ENCODE data around the gene JMJD8. TPM values are rescaled to one million over a fixed set of nuclear protein-coding genes. Genes with fewer than 3 reads are reported as not detected.

The JMJD8 gene
- total and polyA plus RNA-seq, 10 donors = 24.9 to 58.7 (median 35.9) TPM

- Histone ChIP-seq H3K36me3 (peaks cover 0 to 30% (median 17%) of the 10 kb centered on the region in 6 donors), H3K4me3 (peak overlapping the region; percentile 66 to 98 (median 85)), H3K9me3 (no peaks in the 10 kb centered on the region), H3K4me1 (peaks cover 17 to 65% (median 44%) of the 10 kb centered on the region in 6 donors), H3K27me3 (replicated peaks in 1 of 7) (peaks cover 0 to 8% (median 0%) of the 10 kb centered on the region in 7 donors), H3K27ac (peak overlapping the region; percentile 93 to 98 (median 95))
- WGBS, 5 donors = 0 to 21% (median 5%) methylated on average over 8 to 55 of the region's 55 CpGs
- DNase-seq = peak; percentile 89
- TF ChIP-seq POLR2AphosphoS5 (IDR thresholded peaks at IDR 0.05) (no peak), CTCF (IDR thresholded peaks at IDR 0.05 in 8 of 11, conservative IDR thresholded peaks at IDR 0.05 in 3 of 11) (no peak), POLR2A (IDR thresholded peaks at IDR 0.05) (no peak)
- intact Hi-C loops (cut with DNase I; ENCODE audit: low total_unique reads) = no loop called here
These were observed 48.4 kb downstream of the JMJD8 start for GRCh38 chr16:635573-636205.

- Histone ChIP-seq H3K36me3 (peaks cover 0 to 30% (median 17%) of the 10 kb centered on the region in 6 donors), H3K27me3 (replicated peaks in 1 of 7) (peaks cover 0 to 13% (median 0%) of the 10 kb centered on the region in 7 donors), H3K4me1 (peaks cover 17 to 70% (median 48%) of the 10 kb centered on the region in 6 donors), H3K4me3 (peak overlapping the region in 7 of 8 donors; percentile 66 to 98 (median 84)), H3K9me3 (no peaks in the 10 kb centered on the region), H3K27ac (peak overlapping the region in 1 of 8 donors; percentile 96)
- intact Hi-C loops (cut with DNase I; ENCODE audit: low total_unique reads) = no loop called here
- TF ChIP-seq CTCF (IDR thresholded peaks at IDR 0.05 in 8 of 11, conservative IDR thresholded peaks at IDR 0.05 in 3 of 11) (no peak), POLR2AphosphoS5 (IDR thresholded peaks at IDR 0.05) (no peak), POLR2A (IDR thresholded peaks at IDR 0.05) (no peak)
- DNase-seq = peak; percentile 82
- 77 to 93% (median 90%) methylated on average over 6 to 7 of the region's 7 CpGs for WGBS, 5 donors
These were observed 49.1 kb downstream of the JMJD8 start for GRCh38 chr16:634996-635395.

- H3K27ac ChIP-seq = no peak overlapping the region
- H3K27me3 ChIP-seq (replicated peaks in 1 of 7) = peaks cover 0 to 13% (median 0%) of the 10 kb centered on the region in 7 donors
- TF ChIP-seq POLR2AphosphoS5 (IDR thresholded peaks at IDR 0.05) (no peak), CTCF (IDR thresholded peaks at IDR 0.05 in 8 of 11, conservative IDR thresholded peaks at IDR 0.05 in 3 of 11) (no peak), POLR2A (IDR thresholded peaks at IDR 0.05) (no peak)
- 88 to 94% (median 91%) methylated on average over 21 to 22 of the region's 22 CpGs for WGBS, 5 donors
- H3K4me3 ChIP-seq = no peak overlapping the region
- H3K36me3 ChIP-seq = peaks cover 0 to 34% (median 17%) of the 10 kb centered on the region in 6 donors
- intact Hi-C loops (cut with DNase I; ENCODE audit: low total_unique reads) = no loop called here
- peaks cover 17 to 72% (median 54%) of the 10 kb centered on the region in 6 donors for H3K4me1 ChIP-seq
- DNase-seq = peak; percentile 78
- no peaks in the 10 kb centered on the region for H3K9me3 ChIP-seq
These were observed 50.0 kb downstream of the JMJD8 start for GRCh38 chr16:634051-634670.

All from spleen (tissue), 11 donors.